Activated T-cell treated with anti-CD3 and anti-CD28 coated beads for 4 hours (primary cell): Measurements from ENCODE around the gene ADK.
"Not testable (repeated sequence)": the region's sequence is repeated elsewhere in the genome, so short reads cannot be mapped to it uniquely, and the experiment has no call there.

Source experiments
- DNase-seq: peaks from one replicate; pipeline ENCODE4 v3.0.0-alpha.2; 2020

ADK gene

GRCh38 chr10:74244807-74245206, 93.8 kb downstream of the ADK start:
- no peak for DNase-seq

- no peak for DNase-seq
Observed at GRCh38 chr10:74246495-74246894, 95.5 kb downstream of the ADK start.

GRCh38 chr10:74249865-74250264, 98.8 kb downstream of the ADK start:
- DNase-seq: no peak

GRCh38 chr10:74255214-74255613, 104.2 kb downstream of the ADK start:
- DNase-seq: no peak

- DNase-seq: no peak
Observed at GRCh38 chr10:74255888-74256357, 104.9 kb downstream of the ADK start.

GRCh38 chr10:74262856-74263255, 111.8 kb downstream of the ADK start:
- DNase-seq: no peak

- DNase-seq: no peak
Observed at GRCh38 chr10:74263996-74264395, 113.0 kb downstream of the ADK start.

- no peak for DNase-seq
Observed at GRCh38 chr10:74272288-74272687, 121.3 kb downstream of the ADK start.

GRCh38 chr10:74275755-74276290, 124.8 kb downstream of the ADK start:
- no peak for DNase-seq

- DNase-seq: no peak
Observed at GRCh38 chr10:74276416-74276815, 125.4 kb downstream of the ADK start.

- no peak for DNase-seq
Observed at GRCh38 chr10:74282151-74282847, 131.3 kb downstream of the ADK start.

GRCh38 chr10:74282848-74283210, 131.8 kb downstream of the ADK start:
- no peak for DNase-seq

GRCh38 chr10:74289188-74289587, 138.2 kb downstream of the ADK start:
- DNase-seq: no peak

- DNase-seq: no peak
Observed at GRCh38 chr10:74289951-74290350, 138.9 kb downstream of the ADK start.

GRCh38 chr10:74290708-74291107, 139.7 kb downstream of the ADK start:
- no peak for DNase-seq

- no peak for DNase-seq
Observed at GRCh38 chr10:74292871-74293427, 141.9 kb downstream of the ADK start.

- no peak for DNase-seq
Observed at GRCh38 chr10:74293686-74294371, 142.8 kb downstream of the ADK start.

- no peak for DNase-seq
Observed at GRCh38 chr10:74297389-74298080, 146.5 kb downstream of the ADK start.

GRCh38 chr10:74300074-74300621, 149.1 kb downstream of the ADK start:
- DNase-seq: not testable (repeated sequence)

- DNase-seq: no peak
Observed at GRCh38 chr10:74300666-74301065, 149.6 kb downstream of the ADK start.

GRCh38 chr10:74305730-74306129, 154.7 kb downstream of the ADK start:
- DNase-seq: no peak

GRCh38 chr10:74306227-74306982, 155.4 kb downstream of the ADK start:
- no peak for DNase-seq
